ENCODE data around the gene BMPR1B.

GRCh38 chr4:95086551-95086950 lies 328.8 kb downstream of the BMPR1B start:
- TF ChIP-seq CTCF (IDR thresholded peaks at IDR 0.05; ENCODE audit: low read depth, low read length, poor library complexity, severe bottlenecking) (no peak), EZH2phosphoT487 (IDR thresholded peaks at IDR 0.05; ENCODE audit: borderline replicate concordance, low read length) (no peak)

Measured in DOHH2 (cell line).